Retina (tissue), 1 donor: ENCODE measurements around the gene RHBDD1.

ENCODE experiments used
- DNase-seq: peaks from one replicate; pipeline ENCODE4 v3.0.0-alpha.2; 2016

RHBDD1 gene

DNA sequence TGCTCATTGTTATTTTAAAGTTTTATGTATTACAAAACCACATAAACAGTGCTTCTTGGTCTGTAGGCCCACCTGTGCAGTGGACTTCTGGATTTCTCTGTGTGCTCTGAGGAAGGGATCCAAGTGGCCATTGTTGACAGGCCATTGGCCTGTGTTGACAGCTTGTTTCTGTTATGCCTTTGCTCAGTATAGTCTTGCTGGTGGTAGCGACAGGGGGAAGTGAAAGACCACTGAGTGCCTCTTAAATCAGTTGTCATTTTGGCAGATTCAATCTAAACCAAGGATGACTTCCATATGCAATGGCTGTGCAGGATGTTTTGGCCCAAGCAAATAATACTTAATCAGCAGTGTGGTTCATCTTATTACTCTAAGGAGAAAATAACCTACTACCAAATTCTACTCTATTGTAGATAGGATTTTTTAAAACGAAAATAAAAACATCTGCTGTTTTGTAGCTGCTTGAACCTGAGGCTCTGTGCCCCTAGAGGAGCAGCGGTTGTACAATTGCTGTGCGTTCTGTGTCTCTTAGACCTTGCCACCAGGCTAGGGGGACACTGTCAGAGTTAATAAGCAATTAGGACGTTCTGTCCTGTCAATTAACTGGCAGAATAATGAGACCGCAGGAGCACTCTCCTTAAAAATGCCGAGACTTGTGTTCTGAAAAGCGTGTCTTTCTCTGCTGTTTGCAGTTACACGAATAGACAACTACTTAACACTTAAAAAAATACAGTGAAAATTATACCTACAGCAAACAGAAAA is 108.2 kb downstream of the RHBDD1 start:
- peak; percentile 58 for DNase-seq

DNA sequence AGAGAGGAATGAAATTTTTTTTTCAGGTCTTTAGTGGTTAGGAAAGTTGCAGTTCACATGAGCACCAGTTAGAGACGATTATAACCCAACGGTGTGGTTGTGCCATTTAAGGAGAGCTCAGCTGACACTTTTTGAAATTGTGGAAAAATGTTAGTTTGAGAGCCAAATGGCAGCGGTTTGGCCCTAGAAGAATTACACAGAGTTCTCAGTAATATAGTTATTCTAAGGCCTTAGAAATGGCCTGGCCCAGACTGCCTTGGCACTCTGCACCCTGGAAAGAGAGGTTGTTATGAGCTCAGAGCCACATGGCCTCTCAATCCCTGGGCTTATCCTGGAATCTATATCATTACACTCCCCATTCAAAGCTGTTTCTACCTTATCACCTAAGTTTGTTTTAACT is 117.4 kb downstream of the RHBDD1 start:
- no peak for DNase-seq

DNA sequence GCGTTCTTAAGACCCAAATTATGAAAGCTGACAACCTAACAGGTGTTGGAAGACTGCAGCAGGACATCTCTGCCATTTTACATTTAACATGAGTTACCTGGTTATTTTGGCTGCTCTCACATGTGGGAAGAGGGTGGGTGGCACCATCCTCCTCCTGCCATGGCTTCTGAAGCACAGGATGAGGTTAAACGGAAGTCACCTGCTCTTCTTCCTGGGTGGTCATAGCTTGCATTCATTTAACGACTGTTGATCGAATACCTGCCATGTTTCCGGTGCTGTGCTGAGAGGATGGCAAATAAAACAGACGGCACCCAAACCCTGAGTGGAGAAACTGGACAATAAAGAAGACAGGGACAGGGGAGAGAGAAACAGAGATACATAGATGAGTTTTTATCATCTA is 118.0 kb downstream of the RHBDD1 start:
- no peak for DNase-seq

DNA sequence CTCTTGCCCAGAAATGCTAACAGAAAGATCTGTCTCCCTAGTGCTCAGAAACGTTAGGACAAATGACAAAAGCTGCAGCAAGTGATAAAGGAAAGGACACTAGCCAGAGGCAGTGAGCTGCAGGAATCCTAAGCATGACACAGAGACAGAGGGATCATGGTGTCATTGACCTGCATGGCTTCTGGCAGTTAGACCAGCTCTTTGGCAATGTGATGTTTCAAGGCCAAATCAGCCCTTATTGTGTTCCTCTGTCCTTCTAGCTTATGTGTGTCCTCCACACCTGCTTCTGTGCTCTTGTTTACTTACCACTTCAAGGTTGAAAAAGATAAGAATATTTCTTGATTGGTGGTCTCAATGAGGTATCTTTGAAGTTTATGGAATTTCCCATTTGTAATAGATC is 120.8 kb downstream of the RHBDD1 start:
- DNase-seq: no peak

DNA sequence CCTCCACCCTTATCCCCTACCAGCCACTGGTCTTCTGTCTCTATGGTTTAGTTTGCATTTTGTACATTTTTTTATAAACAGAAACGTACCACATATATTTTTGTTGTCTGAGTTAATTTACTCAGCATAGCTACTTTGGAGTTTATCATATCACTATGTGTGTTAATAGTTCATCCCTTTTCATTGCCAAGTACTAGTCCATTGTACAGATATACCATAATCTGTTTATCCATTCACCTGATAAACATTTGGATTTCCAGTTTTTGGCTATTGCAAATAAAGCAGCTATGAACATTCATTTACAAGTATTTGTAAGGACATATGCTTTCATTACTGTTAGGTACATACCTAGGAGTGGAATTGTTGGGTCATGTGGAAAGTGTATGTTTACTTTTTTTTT is 123.6 kb downstream of the RHBDD1 start:
- no peak for DNase-seq

DNA sequence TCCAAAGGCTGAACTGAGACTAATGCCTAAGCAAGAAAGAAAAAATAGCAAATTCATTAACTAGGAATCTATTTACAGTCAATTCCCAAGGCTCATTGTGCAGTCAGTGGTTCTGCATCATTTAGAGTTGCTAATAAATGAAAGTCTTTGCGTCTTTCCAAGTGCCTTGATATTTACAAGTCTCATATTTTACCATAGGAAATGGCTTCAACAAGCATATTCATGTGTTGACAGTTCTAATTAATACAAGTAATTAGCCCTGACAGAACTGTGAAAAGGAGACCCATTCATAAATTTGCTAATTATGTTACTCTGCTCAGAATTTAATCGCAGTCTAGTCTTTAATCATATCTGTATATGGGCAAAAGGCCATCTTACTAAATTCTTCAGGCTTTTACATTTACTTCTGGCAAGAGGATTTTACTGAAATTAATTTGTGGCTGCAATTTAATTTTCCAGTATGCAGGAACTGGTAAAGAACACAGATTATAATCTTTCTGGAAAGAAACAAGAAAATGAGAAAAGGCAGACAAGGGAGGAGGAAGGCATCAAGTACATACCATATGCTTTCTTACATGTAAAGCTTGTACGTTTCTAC is 126.4 kb downstream of the RHBDD1 start:
- DNase-seq: no peak

DNA sequence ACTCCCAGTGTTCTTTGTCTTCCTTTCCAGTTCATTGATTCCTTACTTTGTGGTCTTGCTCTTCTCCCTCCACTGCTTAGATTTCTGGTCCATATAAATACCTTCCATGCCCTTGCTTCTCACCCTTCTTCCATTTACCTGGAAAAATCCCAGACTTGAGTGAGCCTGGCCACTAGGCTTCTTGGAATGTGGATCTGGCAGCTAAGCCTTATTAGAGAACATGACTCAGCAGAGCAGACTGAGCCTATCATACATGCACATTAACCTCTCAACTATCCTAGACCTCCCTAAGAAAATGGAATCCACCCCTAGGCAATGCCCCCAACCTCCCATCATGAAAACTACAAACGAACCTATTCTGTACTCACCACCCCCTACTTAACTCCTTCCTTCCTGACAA is 127.7 kb downstream of the RHBDD1 start:
- DNase-seq: no peak

DNA sequence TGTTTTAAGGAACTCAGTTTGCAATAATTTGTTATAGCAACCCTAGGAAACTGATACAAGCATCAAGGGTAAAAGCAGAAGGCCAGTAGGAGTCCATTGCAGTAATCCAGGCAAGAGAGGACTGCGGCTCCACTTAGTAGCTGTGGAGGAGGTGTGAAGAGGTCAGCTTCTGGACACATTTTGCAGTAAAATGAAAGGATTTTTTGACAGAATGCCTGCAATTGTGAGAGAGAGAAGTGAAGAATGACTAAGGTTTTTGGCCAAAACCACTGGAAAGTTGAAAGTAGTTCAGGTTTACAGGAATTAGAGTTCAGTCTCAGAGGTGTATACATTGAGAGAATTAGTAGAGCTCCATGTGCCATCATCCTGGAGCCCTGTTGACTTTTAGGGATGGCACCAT is 129.5 kb downstream of the RHBDD1 start:
- no peak for DNase-seq

DNA sequence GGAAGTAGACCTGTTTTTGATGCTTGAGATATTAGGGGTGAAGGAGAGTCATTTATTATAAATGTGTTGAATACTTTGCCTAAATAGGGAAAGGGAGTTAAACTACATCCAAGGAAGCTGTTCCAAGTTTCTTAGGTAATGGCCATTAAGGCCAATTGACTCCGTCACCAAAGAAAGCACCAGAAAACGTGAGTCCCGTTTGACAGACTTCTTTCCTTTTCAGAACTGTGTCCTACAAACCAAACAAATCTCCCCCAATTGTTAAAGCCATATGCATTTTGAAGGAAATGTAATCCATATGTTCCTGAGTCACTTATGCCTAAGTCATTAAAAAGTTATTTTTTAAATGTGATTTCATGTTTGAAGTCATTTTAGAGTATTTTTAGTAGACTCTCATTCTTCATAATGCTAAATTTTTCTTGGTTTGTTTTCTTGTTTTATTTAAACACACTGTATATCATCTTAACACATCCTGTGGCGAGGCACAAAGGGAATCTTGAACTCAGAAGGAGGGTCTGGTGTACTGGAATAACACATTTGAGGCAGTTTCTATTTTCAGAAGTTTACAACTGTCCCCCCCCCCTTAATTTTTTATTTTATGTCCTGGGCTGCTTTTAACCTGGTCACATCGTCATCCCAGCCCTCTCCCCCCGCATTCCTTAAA is 133.7 kb downstream of the RHBDD1 start:
- DNase-seq: no peak

DNA sequence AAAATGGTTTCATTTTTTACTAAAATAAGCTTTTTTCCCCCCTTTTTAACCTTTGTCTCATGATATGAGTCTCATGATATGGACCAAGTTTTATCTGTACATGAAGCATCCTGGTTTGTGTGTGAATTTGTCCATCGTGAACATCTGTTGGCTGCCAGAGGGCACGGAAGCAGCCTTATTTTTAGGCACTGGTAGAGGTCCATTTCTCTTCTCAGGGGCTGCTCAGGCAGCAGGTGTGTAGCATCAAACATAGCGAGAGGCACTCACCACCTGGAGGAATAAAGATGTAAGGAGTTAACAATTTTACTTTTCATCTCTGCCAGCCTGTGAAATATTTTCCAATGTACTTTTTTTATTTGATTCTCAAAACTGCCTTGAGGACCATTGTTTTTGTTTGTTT is 134.5 kb downstream of the RHBDD1 start:
- DNase-seq: no peak

DNA sequence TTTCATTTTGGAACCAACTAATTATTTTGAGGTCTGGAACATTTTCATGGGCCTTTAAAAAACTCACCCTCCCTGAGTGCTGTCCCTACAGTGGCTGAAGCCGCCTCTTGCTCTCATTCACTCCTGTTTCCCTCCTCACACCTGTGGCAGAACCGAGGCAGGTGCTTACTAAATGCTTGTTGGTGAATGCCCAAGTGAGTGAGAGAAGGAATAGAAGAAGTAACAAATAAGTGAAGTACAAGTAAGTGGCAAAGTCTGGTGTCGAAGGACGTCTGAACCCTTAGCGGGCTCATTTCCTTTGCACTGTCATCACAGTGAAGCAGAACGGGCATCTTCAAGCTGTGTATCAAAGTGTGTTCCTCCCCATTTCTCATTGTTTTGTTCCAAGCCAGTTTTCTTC is 135.2 kb downstream of the RHBDD1 start:
- DNase-seq: no peak

DNA sequence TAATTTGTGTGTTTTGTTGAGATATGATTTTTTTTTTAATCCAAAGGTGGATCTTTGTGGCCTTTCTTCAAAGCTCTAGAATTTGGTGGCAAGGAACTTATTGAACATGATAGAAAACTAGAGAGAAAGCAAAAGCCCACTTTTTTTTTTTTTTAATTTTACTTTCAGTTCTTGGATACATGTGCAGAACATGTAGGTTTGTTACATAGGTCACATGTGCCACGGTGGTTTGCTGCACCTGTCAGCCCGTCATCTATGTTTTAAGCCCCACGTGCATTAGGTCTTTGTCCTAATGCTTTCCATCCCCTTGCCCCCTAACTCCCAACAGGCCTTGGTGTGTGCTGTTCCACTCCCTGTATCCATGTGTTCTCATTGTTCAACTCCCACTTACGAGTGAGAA is 135.9 kb downstream of the RHBDD1 start:
- DNase-seq: no peak

DNA sequence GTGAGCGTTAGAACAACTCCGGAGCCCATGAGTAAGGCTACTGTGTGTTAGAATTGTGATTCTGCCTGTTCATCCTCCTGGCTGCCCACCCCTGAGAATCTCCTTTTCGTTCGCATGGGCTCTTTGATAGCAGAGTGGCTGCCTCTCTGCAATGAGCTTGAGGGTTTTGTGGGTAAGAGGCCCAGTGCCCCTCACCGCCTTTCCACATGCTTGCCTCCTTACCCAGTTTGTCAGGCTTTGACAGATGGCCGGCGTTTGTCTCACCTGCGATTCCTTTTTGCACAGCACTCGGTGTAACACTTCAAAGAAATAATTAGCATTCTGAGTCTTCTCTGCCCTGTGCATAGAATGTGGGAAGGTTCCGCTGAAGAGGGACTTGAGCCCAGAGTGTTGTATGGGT is 138.0 kb downstream of the RHBDD1 start:
- DNase-seq: no peak

DNA sequence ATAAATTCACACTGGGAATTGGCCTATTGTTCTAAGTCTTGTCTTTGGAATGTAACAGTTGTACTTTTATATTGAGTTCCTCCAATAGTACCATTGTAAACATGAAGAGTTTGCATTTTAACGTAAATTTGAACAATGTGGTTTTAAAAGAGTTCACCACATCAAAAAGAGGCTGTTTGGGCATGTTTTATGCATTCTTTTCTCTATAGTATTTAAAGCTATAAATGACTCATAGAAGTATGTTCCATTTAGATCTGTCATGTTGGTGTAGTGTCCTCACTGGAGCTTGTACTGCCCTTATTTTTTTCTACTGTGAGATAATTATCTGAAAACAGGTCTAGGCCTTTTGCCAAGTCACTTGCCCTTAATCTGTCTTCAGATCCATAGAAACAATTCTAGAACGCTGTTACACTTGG is 141.9 kb downstream of the RHBDD1 start:
- DNase-seq: no peak

DNA sequence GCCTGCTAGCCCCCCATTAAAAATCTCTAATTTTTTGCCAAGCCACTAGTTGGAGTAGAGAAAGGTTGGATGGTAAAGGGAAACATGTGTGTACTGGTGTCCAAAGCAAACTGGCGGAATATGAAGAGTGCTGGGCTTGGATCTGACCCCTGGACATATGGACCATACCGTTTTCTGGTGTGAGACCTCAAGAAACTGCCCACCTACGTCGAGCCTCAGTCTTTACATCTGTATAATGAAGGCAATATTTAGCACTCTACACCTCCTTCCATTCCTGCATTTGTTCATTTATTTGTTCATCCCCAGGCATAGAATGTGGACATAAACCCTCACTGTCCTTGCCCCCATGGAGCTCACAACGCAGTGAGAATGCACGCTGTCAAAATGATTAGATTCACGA is 142.4 kb downstream of the RHBDD1 start:
- DNase-seq: no peak

DNA sequence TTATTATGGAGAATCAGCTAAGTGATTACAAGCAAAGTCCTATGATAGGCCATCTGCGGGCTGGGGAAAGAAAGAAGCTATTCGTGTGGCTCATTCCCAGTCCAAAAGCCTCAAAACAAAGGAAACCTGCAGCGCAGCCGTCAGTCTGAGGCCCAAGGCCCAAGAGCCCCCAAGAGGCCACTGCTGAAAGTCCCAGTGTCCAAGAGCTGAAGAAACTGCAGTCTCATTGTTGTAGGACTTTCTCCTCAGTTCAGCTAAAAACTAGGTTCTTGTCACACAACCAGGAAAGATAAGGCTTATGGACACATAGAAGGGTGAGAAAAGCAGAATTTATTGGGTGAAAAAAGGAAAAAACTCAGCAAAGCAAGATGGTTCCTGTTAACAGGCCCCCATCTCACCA is 143.2 kb downstream of the RHBDD1 start:
- DNase-seq: peak; percentile 26

DNA sequence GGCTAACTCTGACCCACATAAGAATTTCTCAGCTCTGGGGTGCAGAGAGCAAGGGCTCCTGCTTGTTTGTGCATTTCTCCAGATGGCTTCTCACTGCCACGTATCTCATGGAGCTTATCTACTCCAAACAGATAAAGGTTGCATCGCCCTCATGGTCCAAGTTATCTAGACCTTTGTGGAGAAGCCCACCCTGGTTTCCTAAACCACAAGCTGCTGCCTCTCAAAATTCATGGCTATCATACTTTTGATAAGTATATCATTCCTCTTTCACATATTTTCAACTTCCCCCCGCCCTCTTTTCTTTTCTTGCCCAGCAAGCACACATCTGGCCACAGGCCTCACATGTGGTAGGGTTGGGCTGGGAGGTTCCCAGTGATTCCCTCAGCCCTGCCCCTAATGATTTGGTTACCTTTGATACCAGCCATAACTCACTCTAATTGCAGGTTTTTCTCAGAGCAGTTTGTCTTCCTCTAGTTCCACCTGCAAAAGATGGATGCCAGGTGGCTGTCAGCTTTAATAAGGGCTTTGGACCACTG is 146.0 kb downstream of the RHBDD1 start:
- DNase-seq: no peak

DNA sequence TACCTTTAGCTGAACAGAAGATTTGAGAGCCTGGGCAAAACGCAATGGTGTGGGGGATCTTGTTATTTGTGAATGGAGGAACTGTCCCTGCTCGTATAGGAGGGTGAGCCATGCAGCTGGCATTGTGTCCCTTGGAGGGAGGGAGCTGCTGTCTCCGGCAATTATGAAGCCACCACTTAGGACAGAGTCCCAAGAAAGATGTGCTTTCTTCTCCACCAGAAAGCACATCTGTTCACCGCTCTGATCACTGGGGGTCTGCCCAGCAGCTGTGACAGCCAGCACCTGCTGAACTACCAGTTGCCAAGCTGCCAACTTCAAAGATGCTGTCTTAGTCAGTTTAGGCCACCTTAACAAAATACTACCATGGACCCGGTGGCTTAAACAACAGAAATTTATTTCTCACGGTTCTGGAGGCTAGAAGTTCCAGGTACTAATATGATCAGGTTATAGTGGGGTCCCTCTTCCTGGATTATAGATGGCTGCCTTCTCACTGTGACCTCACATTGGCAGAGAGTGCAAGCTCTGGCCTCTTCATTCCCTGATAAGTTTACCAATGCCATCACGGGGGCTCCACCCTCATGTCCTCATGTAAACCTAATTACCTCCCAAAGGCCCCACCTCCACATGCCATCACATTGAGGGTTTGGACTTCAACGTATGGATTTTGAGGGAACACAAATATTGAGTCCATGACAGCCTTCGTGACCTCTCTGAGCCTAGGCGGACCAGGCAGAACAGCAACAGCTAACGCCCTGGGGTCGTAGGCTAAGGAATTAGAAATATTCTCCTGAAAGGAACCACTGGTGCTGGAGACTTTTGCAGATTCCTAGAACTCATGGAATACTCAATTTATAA is 148.3 kb downstream of the RHBDD1 start:
- DNase-seq: peak; percentile 20

DNA sequence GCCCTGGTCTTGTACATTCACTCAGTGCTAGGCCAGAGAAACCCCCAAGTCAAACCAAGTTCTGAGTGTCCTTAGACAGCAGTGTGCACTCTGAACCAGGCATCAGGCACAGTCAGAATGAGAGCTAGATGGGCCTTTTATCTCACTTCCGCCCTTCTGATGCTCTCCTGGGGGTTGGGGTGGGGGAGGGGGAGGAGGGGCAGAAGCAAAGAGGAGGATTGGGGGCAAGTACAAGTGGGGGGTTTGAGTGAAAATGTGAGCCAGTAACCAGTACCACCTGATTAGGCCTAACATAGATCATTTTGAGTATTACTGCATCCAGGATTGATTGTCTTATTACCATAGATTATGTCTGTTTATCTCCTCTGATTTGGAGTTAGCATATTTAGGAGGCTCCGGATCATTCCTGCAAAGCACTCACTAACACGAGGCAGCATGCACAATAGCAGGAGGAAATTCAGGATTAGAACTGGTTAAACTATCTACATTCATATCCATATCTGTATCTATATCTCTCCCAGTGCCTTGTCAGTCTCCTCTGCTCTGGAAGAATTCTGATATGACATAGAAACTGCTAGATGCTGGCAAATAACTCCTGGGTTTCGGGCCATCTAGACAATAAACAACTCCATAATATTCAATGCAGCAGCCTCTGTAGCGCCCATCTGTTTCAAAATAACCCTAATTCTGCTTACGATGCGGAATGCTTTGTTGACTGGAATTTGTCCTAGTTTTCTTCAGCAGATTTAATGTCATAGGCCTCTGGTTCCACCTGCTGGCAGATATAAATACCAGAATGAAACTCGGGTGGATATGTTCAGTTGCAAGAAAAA is 149.1 kb downstream of the RHBDD1 start:
- peak; percentile 84 for DNase-seq

DNA sequence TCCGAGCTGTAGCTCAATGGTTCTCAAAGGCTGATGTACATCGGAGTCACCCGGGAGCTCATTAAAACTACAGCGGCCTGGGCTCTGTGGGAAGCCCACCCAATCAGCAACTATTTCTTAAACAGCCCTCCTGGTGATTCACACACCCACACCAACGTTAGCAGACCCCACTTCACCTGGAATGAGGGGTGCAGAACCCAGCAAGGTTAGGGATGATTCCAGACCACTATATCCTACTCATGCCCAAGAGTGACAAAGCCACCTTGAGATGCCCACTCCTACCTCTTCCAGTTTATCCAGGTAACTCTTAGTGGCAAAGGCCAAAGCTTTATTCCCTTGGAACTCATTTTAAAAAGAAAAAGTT is 149.7 kb downstream of the RHBDD1 start:
- DNase-seq: no peak

DNA sequence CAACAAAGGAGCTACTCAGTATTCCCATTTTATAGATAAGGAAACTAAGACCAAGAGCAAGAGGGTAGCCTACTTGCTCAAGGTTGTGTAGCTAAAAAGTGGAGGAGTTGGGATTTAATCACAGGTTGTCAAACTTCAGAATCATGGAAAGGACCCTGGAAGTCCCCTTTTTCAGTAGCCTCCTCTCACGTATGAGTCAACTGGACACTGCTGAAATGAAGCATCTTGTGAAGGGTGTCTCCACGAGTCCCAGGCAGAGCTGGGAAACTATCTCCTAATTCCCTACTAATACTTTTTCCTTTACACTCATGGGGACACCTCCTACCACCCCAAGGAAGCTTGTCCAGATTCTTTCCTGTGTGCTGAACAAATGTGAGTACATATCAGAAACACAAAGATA is 155.8 kb downstream of the RHBDD1 start:
- DNase-seq: no peak

DNA sequence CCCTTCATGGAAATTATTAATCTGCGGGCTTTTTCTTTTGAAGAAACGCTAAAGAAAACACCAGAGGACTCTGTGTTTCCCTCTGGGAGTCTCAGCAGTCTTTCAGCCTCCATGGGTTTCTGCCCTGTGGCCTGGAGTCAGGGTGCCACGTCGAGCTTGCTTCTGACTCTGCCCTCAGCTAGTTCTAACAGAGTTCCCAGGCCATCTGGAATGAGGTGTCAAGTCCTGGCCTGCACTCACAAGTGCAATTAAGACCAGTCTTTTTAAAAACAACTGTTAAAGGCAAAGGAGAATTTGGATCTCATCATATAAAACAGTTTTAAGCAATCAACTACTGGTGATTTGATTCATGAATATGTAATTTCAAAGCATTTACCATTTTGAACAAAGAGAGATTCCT is 157.3 kb downstream of the RHBDD1 start:
- no peak for DNase-seq
